ENCODE measurements around the gene UBFD1. TPM values are rescaled to one million over a fixed set of nuclear protein-coding genes. Genes with fewer than 3 reads are reported as not detected.
A peak's percentile ranks its signal among the peaks of the same experiment; 100 is the strongest.
"Not testable (repeated sequence)": the region's sequence is repeated elsewhere in the genome, so short reads cannot be mapped to it uniquely, and the experiment has no call there.

UBFD1 gene
- total RNA-seq, 4 donors from 2014 or later: 39.1 to 86.8 (median 65.5) TPM

DNA sequence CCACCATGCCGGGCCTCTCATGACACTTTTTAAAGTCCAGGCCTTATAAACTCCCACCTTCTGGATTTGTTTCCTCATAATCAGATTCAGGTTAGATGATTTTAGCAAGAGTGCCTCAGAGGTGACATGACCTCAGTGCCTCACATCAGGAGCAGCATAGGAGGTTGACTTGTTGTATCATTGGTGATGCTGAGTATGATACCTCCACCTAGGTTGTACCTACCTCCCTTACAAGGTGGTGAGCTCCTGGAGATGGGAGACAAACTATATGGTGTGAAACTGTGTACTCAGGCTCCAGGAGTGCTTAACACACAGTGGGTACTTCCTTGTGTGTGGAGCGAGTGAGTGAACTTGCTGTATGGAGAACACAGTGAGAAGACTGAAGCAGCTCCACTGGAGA is 20.0 kb downstream of the UBFD1 start:
- Histone ChIP-seq H3K36me3 (peaks cover 29 to 92% (median 82%) of the 10 kb centered on the region in 4 donors), H3K27ac (replicated peaks in 1 of 4) (peak overlapping the region in 2 of 4 donors; percentile 4 to 14)
- 72% methylated on average over 2 of the region's 2 CpGs for WGBS

DNA sequence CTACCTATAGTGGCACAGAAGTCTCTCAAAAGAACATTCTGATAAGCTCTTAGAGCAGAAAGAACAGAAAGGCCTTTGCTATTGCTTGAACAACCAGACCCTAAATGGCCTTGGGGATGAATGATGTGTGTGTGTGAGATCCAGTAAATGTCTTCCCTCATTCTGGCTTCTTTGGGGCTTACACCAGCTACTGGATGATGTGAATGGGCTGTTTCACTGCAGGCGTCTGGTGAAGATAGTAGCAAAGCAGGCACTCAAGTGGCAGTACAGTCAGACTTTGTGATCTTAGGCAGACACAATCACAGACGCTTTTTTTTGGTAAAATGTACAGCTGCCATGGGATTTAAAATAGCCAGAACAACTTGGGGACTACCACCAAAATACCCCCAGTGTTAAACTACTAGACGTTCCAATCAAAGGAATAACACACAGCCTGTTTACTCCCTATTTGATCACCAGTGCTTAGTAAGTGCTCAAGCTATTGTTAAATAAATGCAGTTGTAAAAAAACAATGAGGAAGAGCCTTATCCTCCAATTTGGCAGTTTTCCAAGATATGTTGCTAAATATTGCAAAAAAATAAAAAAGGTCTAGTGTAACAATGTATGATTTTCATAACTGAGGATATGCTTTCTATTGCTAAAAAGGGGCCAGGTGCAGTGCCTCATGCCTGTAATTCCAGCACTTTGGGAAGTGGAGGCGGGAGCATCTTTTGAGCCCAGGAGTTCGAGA is 20.7 kb downstream of the UBFD1 start:
- 66% methylated on average over 5 of the region's 5 CpGs for WGBS
- H3K4me3 ChIP-seq: no peak overlapping the region
- no peak for DNase-seq (ENCODE audit: extremely low spot score)
- TF ChIP-seq POLR2AphosphoS5 (IDR thresholded peaks at IDR 0.05) (no peak), EP300 (IDR thresholded peaks at IDR 0.05) (no peak), POLR2A (IDR thresholded peaks at IDR 0.05; ENCODE audit: low read depth) (no peak)
- TF ChIP-seq, protein P1, sequence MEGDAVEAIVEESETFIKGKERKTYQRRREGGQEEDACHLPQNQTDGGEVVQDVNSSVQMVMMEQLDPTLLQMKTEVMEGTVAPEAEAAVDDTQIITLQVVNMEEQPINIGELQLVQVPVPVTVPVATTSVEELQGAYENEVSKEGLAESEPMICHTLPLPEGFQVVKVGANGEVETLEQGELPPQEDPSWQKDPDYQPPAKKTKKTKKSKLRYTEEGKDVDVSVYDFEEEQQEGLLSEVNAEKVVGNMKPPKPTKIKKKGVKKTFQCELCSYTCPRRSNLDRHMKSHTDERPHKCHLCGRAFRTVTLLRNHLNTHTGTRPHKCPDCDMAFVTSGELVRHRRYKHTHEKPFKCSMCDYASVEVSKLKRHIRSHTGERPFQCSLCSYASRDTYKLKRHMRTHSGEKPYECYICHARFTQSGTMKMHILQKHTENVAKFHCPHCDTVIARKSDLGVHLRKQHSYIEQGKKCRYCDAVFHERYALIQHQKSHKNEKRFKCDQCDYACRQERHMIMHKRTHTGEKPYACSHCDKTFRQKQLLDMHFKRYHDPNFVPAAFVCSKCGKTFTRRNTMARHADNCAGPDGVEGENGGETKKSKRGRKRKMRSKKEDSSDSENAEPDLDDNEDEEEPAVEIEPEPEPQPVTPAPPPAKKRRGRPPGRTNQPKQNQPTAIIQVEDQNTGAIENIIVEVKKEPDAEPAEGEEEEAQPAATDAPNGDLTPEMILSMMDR (IDR thresholded peaks at IDR 0.05): no peak
- no peaks in the 10 kb centered on the region for H3K9me3 ChIP-seq
- peak overlapping the region in 1 of 4 donors; percentile 14 for H3K27ac ChIP-seq (replicated peaks in 1 of 4)
- H3K4me1 ChIP-seq: peaks cover 0 to 15% (median 8%) of the 10 kb centered on the region in 4 donors
- H3K36me3 ChIP-seq: peaks cover 30 to 91% (median 81%) of the 10 kb centered on the region in 4 donors
- intact Hi-C loops (cut with DNase I): no loop called here
- no peaks in the 10 kb centered on the region for H3K27me3 ChIP-seq

More for the DNA sequence above, 20.0 kb downstream of the UBFD1 start:
- DNase-seq (ENCODE audit: extremely low spot score): no peak
- Histone ChIP-seq H3K27me3 (no peaks in the 10 kb centered on the region), H3K4me3 (no peak overlapping the region), H3K4me1 (peaks cover 0 to 15% (median 8%) of the 10 kb centered on the region in 4 donors), H3K9me3 (no peaks in the 10 kb centered on the region)
- TF ChIP-seq, protein P1 (IDR thresholded peaks at IDR 0.05): no peak
- intact Hi-C loops (cut with DNase I): no loop called here

DNA sequence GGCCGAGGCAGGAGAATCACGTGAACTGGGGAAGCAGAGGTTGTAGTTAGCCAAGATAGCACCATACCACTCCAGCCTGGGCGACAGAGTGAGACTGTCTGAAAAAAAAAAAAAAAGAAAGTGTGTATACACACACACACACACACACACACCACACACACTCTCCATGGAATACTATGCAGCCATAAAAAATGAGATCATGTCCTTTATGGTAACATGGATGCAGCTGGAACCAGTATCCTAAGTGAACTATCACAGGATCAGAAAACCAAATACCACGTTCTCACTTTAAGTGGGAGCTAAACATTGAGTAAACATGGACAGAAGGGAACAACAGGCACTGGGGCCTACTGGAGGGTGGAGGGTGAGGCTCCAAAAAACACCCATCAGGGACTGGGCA is 21.8 kb downstream of the UBFD1 start:
- H3K4me1 ChIP-seq: peaks cover 3 to 15% (median 8%) of the 10 kb centered on the region in 4 donors
- intact Hi-C loops (cut with DNase I): no loop called here
- DNase-seq (ENCODE audit: extremely low spot score): no peak
- H3K27ac ChIP-seq (replicated peaks in 1 of 4): no peak overlapping the region
- no peaks in the 10 kb centered on the region for H3K27me3 ChIP-seq
- peaks cover 30 to 87% (median 78%) of the 10 kb centered on the region in 4 donors for H3K36me3 ChIP-seq
- TF ChIP-seq, protein P1 (IDR thresholded peaks at IDR 0.05): no peak
- TF ChIP-seq POLR2A (IDR thresholded peaks at IDR 0.05; ENCODE audit: low read depth): no peak
- TF ChIP-seq POLR2AphosphoS5 (IDR thresholded peaks at IDR 0.05): no peak
- no peak for TF ChIP-seq EP300 (IDR thresholded peaks at IDR 0.05)
- WGBS: 97% methylated on average over 4 of the region's 4 CpGs
- H3K4me3 ChIP-seq: no peak overlapping the region
- no peaks in the 10 kb centered on the region for H3K9me3 ChIP-seq

DNA sequence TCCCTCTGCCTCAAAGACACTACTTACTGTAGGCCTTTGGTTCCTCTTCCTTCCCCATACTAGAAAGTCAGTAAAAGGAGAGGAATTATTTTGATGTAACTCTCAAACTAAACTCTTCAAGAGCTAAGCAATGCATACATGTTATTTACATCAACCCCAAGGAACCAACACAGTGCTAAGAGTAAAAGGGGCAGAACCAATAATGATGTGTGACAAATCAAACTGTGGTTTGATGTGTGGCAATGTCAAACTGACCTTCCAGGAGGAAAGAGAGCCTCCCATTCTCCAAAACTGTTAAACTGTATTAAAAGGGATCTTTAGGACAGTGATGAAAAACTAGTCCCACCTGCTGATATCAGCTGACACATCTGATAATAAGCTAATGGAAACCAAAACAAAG is 22.9 kb downstream of the UBFD1 start:
- Histone ChIP-seq H3K9me3 (no peaks in the 10 kb centered on the region), H3K4me1 (peaks cover 10 to 15% (median 13%) of the 10 kb centered on the region in 4 donors), H3K36me3 (peaks cover 40 to 87% (median 80%) of the 10 kb centered on the region in 4 donors), H3K27ac (replicated peaks in 1 of 4) (no peak overlapping the region), H3K27me3 (no peaks in the 10 kb centered on the region), H3K4me3 (no peak overlapping the region)
- intact Hi-C loops (cut with DNase I): no loop called here
- TF ChIP-seq POLR2AphosphoS5 (IDR thresholded peaks at IDR 0.05) (no peak), EP300 (IDR thresholded peaks at IDR 0.05) (no peak), POLR2A (IDR thresholded peaks at IDR 0.05; ENCODE audit: low read depth) (no peak)
- TF ChIP-seq, protein P1 (IDR thresholded peaks at IDR 0.05): no peak
- DNase-seq (ENCODE audit: extremely low spot score): no peak

DNA sequence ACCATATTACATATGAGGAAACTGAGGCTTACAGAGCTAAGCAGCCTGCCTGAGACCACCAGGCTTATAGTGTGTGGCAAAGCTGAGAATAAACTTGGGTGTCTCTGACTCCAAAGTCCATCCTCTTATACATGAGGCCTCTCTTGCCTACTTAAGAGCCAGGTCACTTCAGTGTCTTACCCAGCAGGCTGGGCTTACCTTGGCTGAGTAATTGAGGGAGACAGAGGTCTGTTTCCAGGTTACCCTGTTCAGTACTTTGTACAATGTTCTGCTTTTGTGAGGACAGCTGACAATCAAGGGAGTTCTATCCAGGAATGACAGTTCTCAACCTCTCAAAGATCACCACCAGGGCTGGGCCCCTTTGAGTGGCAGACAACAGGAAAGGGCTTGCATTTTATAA is 24.2 kb downstream of the UBFD1 start:
- intact Hi-C loops (cut with DNase I): no loop called here
- no peak for TF ChIP-seq POLR2A (IDR thresholded peaks at IDR 0.05; ENCODE audit: low read depth)
- TF ChIP-seq, protein P1 (IDR thresholded peaks at IDR 0.05): no peak
- TF ChIP-seq EP300 (IDR thresholded peaks at IDR 0.05): no peak
- no peak for TF ChIP-seq POLR2AphosphoS5 (IDR thresholded peaks at IDR 0.05)
- peaks cover 50 to 88% (median 84%) of the 10 kb centered on the region in 4 donors for H3K36me3 ChIP-seq
- no peak overlapping the region for H3K27ac ChIP-seq (replicated peaks in 1 of 4)
- no peak overlapping the region for H3K4me3 ChIP-seq
- H3K27me3 ChIP-seq: no peaks in the 10 kb centered on the region
- no peak for DNase-seq (ENCODE audit: extremely low spot score)
- H3K4me1 ChIP-seq: peaks cover 10 to 16% (median 13%) of the 10 kb centered on the region in 4 donors
- no peaks in the 10 kb centered on the region for H3K9me3 ChIP-seq

DNA sequence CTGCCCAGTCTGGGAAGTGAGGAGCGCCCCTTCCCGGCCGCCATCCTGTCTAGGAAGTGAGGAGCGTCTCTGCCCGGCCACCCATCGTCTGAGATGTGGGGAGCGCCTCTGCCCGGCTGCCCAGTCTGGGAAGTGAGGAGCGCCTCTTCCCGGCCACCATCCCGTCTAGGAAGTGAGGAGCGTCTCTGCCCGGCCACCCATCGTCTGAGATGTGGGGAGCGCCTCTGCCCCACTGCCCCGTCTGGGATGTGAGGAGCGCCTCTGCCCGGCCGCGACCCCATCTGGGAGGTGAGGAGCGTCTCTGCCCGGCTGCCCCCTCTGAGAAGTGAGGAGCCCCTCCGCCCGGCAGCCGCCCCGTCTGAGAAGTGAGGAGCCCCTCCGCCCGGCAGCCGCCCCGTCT is 25.7 kb downstream of the UBFD1 start:
- 98% methylated on average over 17 of the region's 30 CpGs for WGBS
- H3K4me3 ChIP-seq; intact Hi-C loops (cut with DNase I); H3K27me3 ChIP-seq; DNase-seq (ENCODE audit: extremely low spot score); H3K9me3 ChIP-seq: not testable (repeated sequence)
- peak overlapping the region in 1 of 4 donors; percentile 33 for H3K27ac ChIP-seq (replicated peaks in 1 of 4)
- H3K4me1 ChIP-seq: peaks cover 12 to 22% (median 18%) of the 10 kb centered on the region in 4 donors
- peaks cover 54 to 96% (median 88%) of the 10 kb centered on the region in 4 donors for H3K36me3 ChIP-seq

Data from esophagus muscularis mucosa (tissue), 4 donors.